Mucosa of rectum (tissue), 2 donors: Measurements from ENCODE around the gene NFATC2IP.
A peak's percentile ranks its signal among the peaks of the same experiment; 100 is the strongest.

ENCODE experiments used
- H3K27ac ChIP-seq, 2 donors: one replicate each; pipeline ENCODE4 v1.7.0; 2013; ENCODE audit warnings: inconsistent platforms in 2 of 2, low read depth in 2 of 2, low read length in 2 of 2
- H3K27me3 ChIP-seq, 2 donors: one replicate each; pipeline ENCODE4 v1.7.0; 2013; ENCODE audit warnings: low read length in 2 of 2; ENCODE audit not compliant: control insufficient read depth in 2 of 2, insufficient read depth in 2 of 2
- H3K36me3 ChIP-seq, 2 donors: one replicate each; pipeline ENCODE4 v1.7.0; 2013; ENCODE audit warnings: low read length in 2 of 2; ENCODE audit not compliant: control insufficient read depth in 2 of 2, insufficient read depth in 2 of 2
- H3K4me1 ChIP-seq, 2 donors: one replicate each; pipeline ENCODE4 v1.7.0; 2013; ENCODE audit warnings: low read length in 2 of 2, mild to moderate bottlenecking in 1 of 2; ENCODE audit not compliant: control insufficient read depth in 2 of 2, insufficient read depth in 2 of 2
- H3K4me3 ChIP-seq, 2 donors: one replicate each; pipeline ENCODE4 v1.7.0; 2013; ENCODE audit warnings: low read length in 2 of 2
- H3K9ac ChIP-seq, 2 donors: one replicate each; pipeline ENCODE4 v1.7.0; 2013; ENCODE audit warnings: low read length in 2 of 2, low read depth in 1 of 2, mild to moderate bottlenecking in 1 of 2
- H3K9me3 ChIP-seq, 2 donors: one replicate each; pipeline ENCODE4 v1.7.0; 2013; ENCODE audit warnings: low read length in 2 of 2; ENCODE audit not compliant: control insufficient read depth in 2 of 2
- donor health status: healthy.
- donor health status: Normal muscosa, but diverticular disease.

The NFATC2IP gene

DNA sequence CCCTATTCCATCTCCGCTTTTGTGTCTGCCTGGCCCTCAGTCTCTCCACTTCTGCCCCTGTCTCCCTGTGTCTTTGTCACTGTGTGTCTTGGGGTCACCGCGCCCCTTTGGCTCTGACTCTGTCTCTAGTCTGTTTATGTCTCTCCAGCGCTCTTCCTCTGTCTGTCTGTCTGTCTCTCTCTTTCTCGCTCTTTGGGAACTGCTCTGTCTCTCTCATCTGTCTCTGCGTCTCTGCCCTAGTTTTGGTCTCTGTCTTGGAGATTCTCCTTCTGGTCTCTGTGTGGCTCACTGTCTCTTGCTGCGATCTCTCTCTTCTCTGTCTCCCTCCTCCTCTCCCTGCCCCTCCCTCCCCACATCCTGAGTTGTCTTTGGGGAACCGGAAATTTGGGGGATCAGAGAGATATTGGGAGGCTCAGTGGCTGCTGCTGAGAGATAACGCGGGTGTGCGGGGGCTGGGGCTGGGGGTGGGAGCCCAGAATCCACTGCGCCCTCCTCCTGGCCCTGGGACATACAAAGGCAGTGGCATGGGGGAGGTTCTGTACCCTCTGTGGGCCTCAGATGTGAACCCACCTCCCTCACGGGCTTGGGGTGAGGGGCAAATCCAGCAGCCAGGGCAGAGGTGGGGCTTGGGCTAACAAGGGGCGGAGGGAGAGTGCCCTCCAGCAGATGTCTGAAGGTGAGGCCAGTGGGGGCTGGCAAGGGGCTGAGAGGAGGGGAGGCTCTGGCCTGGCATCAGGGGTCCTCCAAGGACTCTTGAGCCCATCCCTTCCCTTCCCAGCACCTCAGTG is 58.5 kb downstream of the NFATC2IP start:
- H3K27ac ChIP-seq = no peak overlapping the region
- no peaks in the 10 kb centered on the region for H3K4me1 ChIP-seq
- H3K9ac ChIP-seq = peak overlapping the region in 1 of 2 donors; percentile 32
- no peaks in the 10 kb centered on the region for H3K36me3 ChIP-seq
- no peak overlapping the region for H3K4me3 ChIP-seq
- no peaks in the 10 kb centered on the region for H3K9me3 ChIP-seq
- H3K27me3 ChIP-seq = no peaks in the 10 kb centered on the region

DNA sequence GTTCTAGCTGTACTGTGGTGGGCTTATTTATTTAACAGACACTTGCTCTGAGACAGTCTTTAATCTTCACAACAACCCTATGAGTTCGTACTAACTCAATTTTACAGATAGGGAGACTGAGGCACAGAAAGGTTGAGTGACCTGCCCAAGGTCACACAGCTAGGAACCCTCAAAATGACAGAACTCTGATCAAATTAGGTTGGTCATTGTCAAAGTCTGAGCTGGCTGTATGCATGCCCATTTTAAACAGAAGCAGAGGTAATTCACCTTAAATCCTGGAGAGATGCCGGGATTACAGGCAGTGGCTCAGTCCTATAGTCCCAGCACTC is 59.1 kb downstream of the NFATC2IP start:
- Histone ChIP-seq H3K9ac (no peak overlapping the region), H3K27ac (no peak overlapping the region), H3K4me1 (peaks cover 0 to 2% of the 10 kb centered on the region in 2 donors), H3K4me3 (no peak overlapping the region), H3K27me3 (no peaks in the 10 kb centered on the region), H3K9me3 (no peaks in the 10 kb centered on the region), H3K36me3 (no peaks in the 10 kb centered on the region)

- Histone ChIP-seq H3K9me3 (no peaks in the 10 kb centered on the region), H3K4me1 (peaks cover 0 to 2% of the 10 kb centered on the region in 2 donors), H3K27ac (no peak overlapping the region), H3K27me3 (no peaks in the 10 kb centered on the region), H3K36me3 (no peaks in the 10 kb centered on the region), H3K9ac (no peak overlapping the region), H3K4me3 (no peak overlapping the region)
Observed at GRCh38 chr16:29011112-29011511, 60.4 kb downstream of the NFATC2IP start.

- no peaks in the 10 kb centered on the region for H3K36me3 ChIP-seq
- no peak overlapping the region for H3K27ac ChIP-seq
- H3K9me3 ChIP-seq = no peaks in the 10 kb centered on the region
- no peak overlapping the region for H3K4me3 ChIP-seq
- no peaks in the 10 kb centered on the region for H3K27me3 ChIP-seq
- H3K9ac ChIP-seq = no peak overlapping the region
- peaks cover 0 to 2% of the 10 kb centered on the region in 2 donors for H3K4me1 ChIP-seq
Observed at GRCh38 chr16:29011851-29012250, 61.1 kb downstream of the NFATC2IP start.

GRCh38 chr16:29012913-29013553 is 62.3 kb downstream of the NFATC2IP start:
- Histone ChIP-seq H3K27me3 (no peaks in the 10 kb centered on the region), H3K4me3 (no peak overlapping the region), H3K4me1 (peaks cover 0 to 2% of the 10 kb centered on the region in 2 donors), H3K27ac (no peak overlapping the region), H3K9me3 (no peaks in the 10 kb centered on the region), H3K36me3 (no peaks in the 10 kb centered on the region), H3K9ac (no peak overlapping the region)

- Histone ChIP-seq H3K27me3 (no peaks in the 10 kb centered on the region), H3K9me3 (no peaks in the 10 kb centered on the region), H3K9ac (no peak overlapping the region), H3K4me1 (peaks cover 0 to 2% of the 10 kb centered on the region in 2 donors), H3K36me3 (no peaks in the 10 kb centered on the region), H3K4me3 (no peak overlapping the region), H3K27ac (peak overlapping the region in 1 of 2 donors; percentile 23)
Observed at GRCh38 chr16:29014561-29015069, 63.9 kb downstream of the NFATC2IP start.
